Activated T-cell treated with anti-CD3 and anti-CD28 coated beads, Interleukin-2, amount 50 U/mL, for 72 hours (primary cell): ENCODE results near the gene CCNO. TPM values are rescaled to one million over a fixed set of nuclear protein-coding genes. Genes with fewer than 3 reads are reported as not detected.
A peak's percentile ranks its signal among the peaks of the same experiment; 100 is the strongest.

Experiments used
- ATAC-seq, 2 donors: fragments of 150-1000 bp; cut with Tn5 transposase; replicated peaks in 1 of 2; 2 replicates each; pipeline ENCODE4 v1.10.0; 2021; ENCODE audit warnings: moderate library complexity in 2 of 2, mild to moderate bottlenecking in 1 of 2
- DNase-seq, 2 donors: peaks; one replicate each; pipeline ENCODE4 v3.0.0; 2021 to 2022; ENCODE audit warnings: mixed read lengths in 1 of 2
- H3K27ac Mint-ChIP-seq: one replicate; pipeline ENCODE4 v1.8.0; 2022; ENCODE audit warnings: mild to moderate bottlenecking, moderate library complexity, mixed read lengths
- H3K27me3 Mint-ChIP-seq: one replicate; pipeline ENCODE4 v1.8.0; 2022; ENCODE audit warnings: low read depth, mixed read lengths
- H3K36me3 Mint-ChIP-seq, 2 donors: one replicate each; pipeline ENCODE4 v1.8.0; 2022; ENCODE audit warnings: mixed read lengths in 2 of 2, mild to moderate bottlenecking in 1 of 2; ENCODE audit not compliant: insufficient read depth in 2 of 2
- H3K4me1 Mint-ChIP-seq: one replicate; pipeline ENCODE4 v1.8.0; 2022; ENCODE audit warnings: low read depth, mixed read lengths
- H3K4me3 Mint-ChIP-seq, 2 donors: one replicate each; pipeline ENCODE4 v1.8.0; 2022; ENCODE audit warnings: mild to moderate bottlenecking in 2 of 2, mixed read lengths in 2 of 2, moderate library complexity in 2 of 2
- H3K9me3 Mint-ChIP-seq, 2 donors: one replicate each; pipeline ENCODE4 v1.8.0; 2022; ENCODE audit warnings: mixed read lengths in 2 of 2
- total RNA-seq, 2 donors: library from RNA; stranded (reverse); gene quantifications; one replicate each; pipeline ENCODE4 v1.2.3, GENCODE V29; 2022

CCNO gene
- total RNA-seq, 2 donors from 2014 or later, result 0.19 TPM; not detected in 1

DNA sequence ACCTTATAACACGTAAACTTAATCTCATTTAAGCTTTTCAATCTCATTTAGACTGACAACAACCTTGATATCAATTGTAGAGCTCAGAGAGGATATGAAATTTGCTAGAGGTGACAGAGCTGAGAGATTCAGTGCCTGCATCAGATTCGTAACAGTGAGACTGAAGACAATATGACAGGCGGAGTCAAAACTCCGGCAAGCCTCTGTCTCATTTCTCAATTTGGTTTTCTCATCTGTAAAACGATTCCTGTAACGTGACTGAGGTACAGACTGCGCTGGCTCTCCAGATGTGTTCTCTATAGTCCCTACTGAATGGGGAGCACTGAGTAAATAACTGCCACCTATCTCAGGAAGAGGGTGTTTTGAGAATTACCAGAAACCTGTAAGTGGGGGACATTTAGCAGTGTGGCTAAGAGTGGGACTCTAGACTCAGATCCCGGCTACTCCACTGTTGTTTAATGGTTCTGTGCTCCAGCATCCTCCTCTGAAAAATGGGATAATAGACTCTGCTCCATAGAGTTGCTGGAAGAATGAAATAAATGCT, 3.2 kb downstream of the CCNO start:
- peaks cover 50% of the 10 kb centered on the region for H3K4me1 Mint-ChIP-seq
- ATAC-seq, result peak; percentile 20 to 27
- H3K27ac Mint-ChIP-seq, result no peak overlapping the region
- H3K9me3 Mint-ChIP-seq, result no peaks in the 10 kb centered on the region
- peaks cover 1 to 2% of the 10 kb centered on the region in 2 donors for H3K36me3 Mint-ChIP-seq
- peak; percentile 17 to 23 for DNase-seq
- peaks cover 80% of the 10 kb centered on the region for H3K27me3 Mint-ChIP-seq
- peak overlapping the region; percentile 92 to 97 for H3K4me3 Mint-ChIP-seq

DNA sequence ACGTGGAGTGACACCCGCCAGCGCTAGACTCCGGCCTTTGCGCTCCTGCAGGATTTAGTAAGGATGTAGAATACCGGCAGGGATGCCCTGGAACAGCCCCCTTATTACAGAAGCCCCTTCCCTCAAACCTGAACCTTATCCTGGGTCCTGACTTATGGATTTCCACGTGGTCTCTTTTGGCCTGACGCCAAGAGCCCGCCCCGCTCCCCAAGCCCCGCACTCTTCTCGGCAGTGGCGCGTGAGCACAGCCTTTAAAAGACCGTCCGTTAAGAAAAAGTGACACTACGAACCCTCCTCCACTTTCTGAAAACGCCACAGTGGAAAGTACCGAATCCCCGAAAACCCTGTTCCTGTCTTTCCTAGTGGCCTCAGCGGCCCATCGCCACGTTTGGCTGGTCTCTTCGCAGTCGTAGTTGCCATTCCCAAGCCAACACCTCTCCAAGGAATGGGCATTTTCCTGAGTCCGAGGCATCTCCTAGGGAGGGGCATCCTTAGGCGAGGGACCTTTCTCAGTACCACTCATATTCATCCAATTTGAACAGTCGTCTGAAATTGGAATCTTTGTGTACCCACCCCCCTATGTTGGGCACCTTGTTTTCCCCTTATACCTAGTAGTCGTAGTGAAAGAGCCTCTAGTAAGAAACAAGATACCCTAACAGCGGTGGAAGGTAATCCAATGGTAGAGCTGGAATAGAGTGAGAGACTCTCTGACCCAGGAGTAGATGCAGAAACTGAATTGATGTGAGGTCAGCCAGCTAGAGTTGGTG, 5.6 kb downstream of the CCNO start:
- Mint-ChIP-seq H3K36me3 (peaks cover 1 to 2% of the 10 kb centered on the region in 2 donors), H3K4me3 (peak overlapping the region; percentile 86), H3K4me1 (peaks cover 51% of the 10 kb centered on the region), H3K27me3 (peaks cover 88% of the 10 kb centered on the region), H3K27ac (peak overlapping the region; percentile 75), H3K9me3 (no peaks in the 10 kb centered on the region)
- no peak for DNase-seq
- no peak for ATAC-seq

DNA sequence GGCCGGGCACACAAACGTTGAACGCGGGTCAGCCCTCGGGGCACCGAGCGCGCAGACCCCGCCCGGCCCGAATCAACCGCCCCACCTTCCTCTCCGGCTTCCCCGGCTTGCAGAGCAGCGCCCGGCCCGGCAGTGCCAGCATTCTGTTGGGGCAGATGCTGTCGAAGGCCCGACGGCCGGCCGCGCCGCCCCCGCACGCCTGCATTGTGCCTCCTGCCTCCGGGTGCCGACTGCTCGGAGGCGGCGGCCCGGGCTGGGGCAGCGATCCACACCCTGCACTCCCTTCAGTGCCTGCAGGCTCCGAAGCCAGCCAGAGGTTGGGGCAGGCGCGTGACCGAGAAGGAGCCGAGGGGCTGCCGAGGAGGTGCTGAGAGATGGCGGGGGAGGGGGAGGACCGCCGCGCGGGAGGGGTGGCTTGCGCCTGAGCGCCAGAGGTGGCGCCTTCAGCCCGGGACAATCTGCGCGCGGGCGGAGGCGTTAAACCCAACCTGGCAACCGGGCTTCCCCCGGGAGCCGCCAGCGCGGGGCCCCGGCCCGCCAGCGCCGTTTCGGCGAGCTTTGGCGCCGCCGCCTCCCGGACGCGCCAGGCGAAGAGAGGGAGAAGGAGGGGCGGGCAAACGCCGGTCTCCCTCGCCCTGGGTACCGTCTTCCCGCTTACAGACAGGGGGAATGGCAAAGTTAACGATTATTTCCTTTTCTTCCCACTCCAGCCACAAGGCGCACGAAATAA, 6.3 kb downstream of the CCNO start, which contains the start of gene MCIDAS:
Gene MCIDAS, minus strand, starts transcription at position 382 of the 730 bp plus-strand sequence. Its CDS starts 177 bp downstream, at position 205.
- ATAC-seq, result peak; percentile 58 to 65
- Mint-ChIP-seq H3K27me3 (peaks cover 88% of the 10 kb centered on the region), H3K4me1 (peaks cover 52% of the 10 kb centered on the region), H3K9me3 (no peaks in the 10 kb centered on the region), H3K36me3 (peaks cover under 1 to 4% of the 10 kb centered on the region in 2 donors), H3K27ac (peak within 1 kb of the TSS; percentile 75), H3K4me3 (peak within 1 kb of the TSS; percentile 86)
- peak; percentile 77 to 79 for DNase-seq

DNA sequence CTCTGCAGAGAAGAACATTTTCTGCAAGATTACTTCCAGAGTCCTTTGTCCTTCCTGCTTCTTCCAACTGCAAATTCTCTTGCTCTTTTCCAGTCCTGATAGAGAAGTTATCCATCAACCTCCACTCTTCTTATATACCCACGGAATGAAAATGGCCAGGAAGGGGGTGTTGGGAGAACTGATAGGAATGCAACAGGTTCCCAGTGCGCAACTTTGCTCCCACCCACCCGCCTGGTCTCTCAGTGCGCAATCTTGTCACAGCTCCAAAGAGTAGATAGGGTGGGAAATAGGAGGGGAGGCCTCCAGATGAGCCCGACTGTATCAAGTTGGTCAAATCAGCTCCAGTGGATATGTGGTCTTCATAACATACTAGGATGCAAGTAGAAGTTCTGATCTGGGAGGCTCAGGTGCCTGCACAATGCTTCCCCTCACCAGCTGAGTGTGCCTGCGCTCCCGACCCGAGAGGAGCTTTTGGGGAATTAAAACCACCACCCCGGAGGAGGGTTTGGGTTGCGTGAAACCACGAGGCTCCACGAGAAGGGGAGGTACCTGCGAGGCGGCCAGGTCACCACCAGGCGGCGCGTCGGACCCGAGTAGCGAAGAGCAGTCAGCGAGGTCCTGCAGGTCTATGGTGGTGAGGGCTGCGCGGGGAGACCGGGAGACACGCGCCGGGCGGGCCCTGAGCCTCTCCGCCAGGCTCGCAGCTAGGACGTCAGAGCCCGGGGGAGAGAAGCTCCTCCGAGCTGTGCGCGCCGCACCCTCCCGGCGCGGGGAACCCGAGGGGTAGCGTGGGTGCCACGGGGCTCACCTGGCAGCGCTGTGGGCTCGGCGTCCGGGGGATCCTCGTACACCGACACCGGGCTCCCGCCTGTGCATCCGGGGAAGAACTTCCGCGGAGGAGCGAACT, 7.1 kb downstream of the CCNO start:
- Mint-ChIP-seq H3K4me3 (peak overlapping the region; percentile 79 to 85), H3K27ac (no peak overlapping the region), H3K27me3 (peaks cover 88% of the 10 kb centered on the region), H3K36me3 (peaks cover 0 to 4% of the 10 kb centered on the region in 2 donors), H3K4me1 (peaks cover 48% of the 10 kb centered on the region), H3K9me3 (no peaks in the 10 kb centered on the region)
- ATAC-seq (peak; percentile 68 to 72), DNase-seq (peak; percentile 79 to 85)

DNA sequence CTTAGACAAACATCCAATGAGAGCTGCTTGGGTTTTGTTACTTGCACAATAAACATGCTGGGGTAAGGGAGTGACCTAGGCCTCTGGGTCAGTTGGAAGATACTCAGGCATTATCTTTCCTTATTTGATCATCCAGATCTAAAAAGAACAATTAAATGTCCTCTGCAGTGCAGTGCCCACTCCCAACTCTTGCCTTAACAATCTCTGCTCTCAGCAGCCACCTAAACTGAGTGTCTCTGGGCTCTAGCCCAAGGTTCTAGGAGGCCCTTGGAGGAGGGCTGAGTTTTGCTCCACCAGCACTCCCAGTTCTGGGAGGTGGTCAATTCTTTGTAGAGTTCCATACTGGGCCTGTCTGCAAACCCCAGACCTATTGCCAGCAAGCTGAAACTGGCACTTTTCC, 8.1 kb downstream of the CCNO start:
- Mint-ChIP-seq H3K36me3 (peaks cover 0 to 4% of the 10 kb centered on the region in 2 donors), H3K9me3 (no peaks in the 10 kb centered on the region), H3K4me3 (peak overlapping the region in 1 of 2 donors; percentile 4), H3K4me1 (peaks cover 48% of the 10 kb centered on the region), H3K27me3 (peaks cover 89% of the 10 kb centered on the region), H3K27ac (no peak overlapping the region)
- no peak for DNase-seq
- ATAC-seq, result no peak

DNA sequence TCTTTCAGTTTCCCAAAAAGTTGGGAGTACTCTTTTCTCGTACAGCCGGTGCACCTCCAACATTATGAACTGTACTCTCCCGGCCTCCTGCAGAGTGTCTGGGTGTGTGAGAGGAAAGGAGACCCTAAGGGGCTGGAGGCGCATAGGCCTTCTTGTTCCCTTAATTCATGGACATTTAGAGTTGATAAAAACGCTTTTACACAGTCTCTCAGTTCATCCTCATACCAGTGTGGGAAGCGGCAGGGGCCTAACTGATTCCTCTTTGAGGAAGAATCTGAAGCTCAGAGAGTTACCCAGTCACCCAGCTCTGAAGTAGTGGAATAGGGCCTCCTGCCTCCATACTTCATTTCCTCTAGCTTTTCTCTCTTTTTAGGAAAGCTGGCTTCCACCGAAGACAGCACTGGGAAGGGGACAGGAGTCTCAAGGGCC, 9.6 kb downstream of the CCNO start:
- Mint-ChIP-seq H3K4me3 (peak overlapping the region; percentile 33), H3K4me1 (peaks cover 44% of the 10 kb centered on the region), H3K27ac (no peak overlapping the region), H3K9me3 (no peaks in the 10 kb centered on the region), H3K27me3 (peaks cover 87% of the 10 kb centered on the region), H3K36me3 (peaks cover 0 to 4% of the 10 kb centered on the region in 2 donors)
- ATAC-seq (no peak), DNase-seq (no peak)

DNA sequence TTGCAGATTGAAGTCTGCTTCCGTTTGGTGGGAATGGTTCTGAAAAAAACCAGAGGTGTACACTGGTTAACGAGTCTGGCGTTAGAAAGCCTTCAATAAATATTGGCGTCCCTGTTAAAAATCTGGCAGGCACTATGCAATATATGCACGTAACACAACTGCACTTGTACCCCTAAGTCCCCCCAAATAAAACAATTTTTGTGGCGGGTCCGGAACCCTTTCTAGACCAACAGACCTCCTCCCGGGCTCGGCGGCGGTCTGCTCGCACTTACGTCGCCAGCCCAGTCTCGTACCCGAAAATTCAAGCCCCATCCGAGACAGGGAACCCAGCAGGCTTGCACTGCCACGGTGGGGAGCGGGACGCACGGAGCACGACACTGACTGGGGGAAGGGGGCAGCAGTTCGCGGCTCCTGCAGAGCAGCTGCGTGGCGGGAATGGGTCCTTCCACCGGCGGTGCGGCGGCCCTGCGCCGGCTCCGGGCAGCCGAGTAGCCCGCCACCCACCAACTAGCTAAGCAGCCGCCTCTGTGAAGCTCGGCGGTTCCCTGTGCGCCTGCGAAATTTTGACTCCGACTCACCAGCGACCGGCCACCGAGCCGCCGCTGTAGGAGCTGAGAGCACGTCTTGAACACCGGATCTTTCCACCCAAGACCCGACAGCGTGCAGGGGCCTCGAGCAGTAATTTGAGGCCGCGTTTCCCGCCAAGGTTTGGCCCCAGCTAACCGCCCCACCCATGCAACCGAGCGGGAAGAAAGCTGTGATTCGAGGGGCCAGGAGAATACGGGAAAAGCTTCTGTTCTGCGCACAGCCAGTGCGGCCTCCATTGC, 10.2 kb downstream of the CCNO start:
- Mint-ChIP-seq H3K4me1 (peaks cover 44% of the 10 kb centered on the region), H3K4me3 (peak overlapping the region; percentile 33), H3K9me3 (no peaks in the 10 kb centered on the region), H3K27ac (no peak overlapping the region), H3K36me3 (peaks cover 0 to 4% of the 10 kb centered on the region in 2 donors), H3K27me3 (peaks cover 87% of the 10 kb centered on the region)
- DNase-seq, result peak; percentile 21 to 35
- no peak for ATAC-seq

DNA sequence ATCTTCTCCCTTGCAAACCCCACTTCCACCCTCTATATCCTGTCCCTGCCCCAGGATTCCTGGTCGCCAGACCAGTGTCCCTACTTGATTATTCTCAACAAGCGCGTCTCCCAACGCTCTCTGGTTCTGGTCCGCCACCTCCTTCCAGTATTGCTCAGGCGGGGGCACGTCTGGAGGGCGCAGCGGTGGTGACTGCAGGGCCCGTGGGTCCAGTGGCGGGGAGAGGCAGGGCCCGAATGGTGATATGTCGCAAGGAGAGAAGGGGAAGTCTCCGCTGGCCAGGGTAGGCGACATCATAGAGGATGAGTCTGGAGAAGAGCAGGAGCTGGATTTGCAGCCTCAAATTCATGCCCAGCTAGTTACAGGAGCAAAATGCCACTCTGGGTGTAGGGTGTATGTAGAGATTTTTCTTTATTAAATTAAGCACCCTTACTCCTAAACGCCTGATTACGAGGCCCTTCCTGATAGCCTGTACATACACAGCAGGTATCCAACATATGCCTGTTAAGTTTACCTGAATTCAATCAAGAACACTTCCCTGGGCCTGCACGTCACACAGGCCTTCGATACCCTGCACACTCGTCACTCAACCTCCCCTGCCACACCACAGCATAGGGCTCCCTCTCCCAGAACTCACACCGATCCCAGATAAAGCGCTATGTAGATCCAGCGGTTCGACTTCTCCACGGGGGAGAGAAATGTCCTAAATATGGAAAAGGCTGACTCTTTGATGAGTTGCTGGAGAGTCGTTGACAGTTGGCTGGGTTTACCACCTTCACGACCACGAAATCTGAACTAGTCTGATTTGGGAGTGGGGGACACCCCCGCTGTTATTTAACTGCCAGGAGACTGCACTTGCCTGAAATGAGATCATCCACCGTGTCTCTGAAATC, 11.1 kb downstream of the CCNO start:
- Mint-ChIP-seq H3K27ac (no peak overlapping the region), H3K4me1 (peaks cover 36% of the 10 kb centered on the region), H3K4me3 (peak overlapping the region; percentile 33), H3K27me3 (peaks cover 85% of the 10 kb centered on the region), H3K9me3 (no peaks in the 10 kb centered on the region), H3K36me3 (peaks cover 0 to 2% of the 10 kb centered on the region in 2 donors)
- no peak for ATAC-seq
- DNase-seq, result no peak

DNA sequence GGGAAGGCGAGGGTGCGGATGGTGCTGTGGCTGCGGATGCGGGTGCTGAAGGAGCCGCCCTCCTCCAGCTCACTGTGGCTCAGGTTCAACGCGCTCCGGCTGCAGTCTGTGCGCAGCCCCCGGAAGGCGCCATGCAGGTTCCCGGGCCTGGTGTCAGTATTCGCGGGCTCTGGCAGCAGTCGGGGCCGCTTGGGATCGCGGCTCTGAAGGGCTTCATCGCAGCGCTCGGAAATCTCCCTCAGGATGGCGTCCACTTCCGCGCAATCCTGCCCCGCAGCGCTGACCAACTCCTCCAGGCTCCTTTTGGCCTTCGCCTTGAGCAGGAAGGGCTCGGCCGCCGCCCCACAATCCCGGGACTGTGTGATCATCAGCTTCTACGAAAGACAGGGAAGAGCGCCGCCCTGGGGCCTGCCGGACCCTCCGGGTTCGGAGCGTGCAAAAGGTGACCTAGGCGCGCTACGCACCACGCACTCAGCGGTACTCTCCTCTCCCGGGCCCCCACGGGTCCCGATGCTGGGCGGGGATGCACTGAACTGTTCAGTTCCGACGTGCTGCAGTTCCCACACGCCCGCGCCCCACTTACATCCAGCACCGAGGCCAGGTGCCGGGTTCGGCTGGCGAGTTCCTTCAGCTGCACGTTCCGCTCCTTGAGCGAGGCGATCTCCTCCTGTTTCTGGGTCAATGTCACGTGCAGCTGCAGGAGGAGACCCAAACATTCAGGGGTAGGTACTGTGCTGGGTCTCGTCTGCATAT, 12.8 kb downstream of the CCNO start:
- no peaks in the 10 kb centered on the region for H3K9me3 Mint-ChIP-seq
- H3K27me3 Mint-ChIP-seq, result peaks cover 84% of the 10 kb centered on the region
- DNase-seq, result peak in 1 of 2 donors; percentile 15
- H3K4me3 Mint-ChIP-seq, result peak overlapping the region; percentile 87 to 89
- H3K36me3 Mint-ChIP-seq, result peaks cover 0 to 2% of the 10 kb centered on the region in 2 donors
- no peak overlapping the region for H3K27ac Mint-ChIP-seq
- peaks cover 36% of the 10 kb centered on the region for H3K4me1 Mint-ChIP-seq
- peak; percentile 51 to 59 for ATAC-seq

DNA sequence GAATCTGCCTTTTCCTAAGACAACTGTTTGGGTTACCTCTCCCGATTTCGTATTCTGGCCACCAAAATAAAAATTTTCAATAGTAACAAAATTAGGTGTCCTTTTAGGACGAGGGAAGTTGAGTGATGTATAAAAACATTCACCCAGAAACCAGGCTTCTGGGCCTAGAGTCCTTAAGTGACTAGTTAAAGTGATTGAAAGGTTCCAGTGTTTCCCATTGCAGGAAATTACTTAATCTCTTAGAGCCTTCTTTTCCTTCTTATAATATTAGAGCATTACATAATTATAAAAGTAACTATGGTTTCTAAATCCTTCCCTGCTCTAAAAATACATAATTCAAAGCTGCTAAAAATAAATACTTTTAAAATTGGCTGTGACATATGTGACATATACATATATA, 13.6 kb downstream of the CCNO start:
- H3K9me3 Mint-ChIP-seq, result no peaks in the 10 kb centered on the region
- peaks cover 76% of the 10 kb centered on the region for H3K27me3 Mint-ChIP-seq
- H3K4me3 Mint-ChIP-seq, result peak overlapping the region; percentile 87 to 89

More for the DNA sequence above, 13.6 kb downstream of the CCNO start:
- Mint-ChIP-seq H3K4me1 (peaks cover 36% of the 10 kb centered on the region), H3K36me3 (peaks cover 0 to 2% of the 10 kb centered on the region in 2 donors), H3K27ac (no peak overlapping the region)
- ATAC-seq, result no peak
- no peak for DNase-seq
